GM19397 (cell line): ENCODE measurements around the gene SLC35F1.
"Not testable (repeated sequence)": the region's sequence is repeated elsewhere in the genome, so short reads cannot be mapped to it uniquely, and the experiment has no call there.

Experiments used
- ATAC-seq: cut with Tn5 transposase; IDR thresholded peaks from one replicate; pipeline ENCODE4 v1.9.1; 2021; ENCODE audit warnings: mild to moderate bottlenecking, moderate library complexity; ENCODE audit not compliant: unreplicated experiment

Gene SLC35F1

DNA sequence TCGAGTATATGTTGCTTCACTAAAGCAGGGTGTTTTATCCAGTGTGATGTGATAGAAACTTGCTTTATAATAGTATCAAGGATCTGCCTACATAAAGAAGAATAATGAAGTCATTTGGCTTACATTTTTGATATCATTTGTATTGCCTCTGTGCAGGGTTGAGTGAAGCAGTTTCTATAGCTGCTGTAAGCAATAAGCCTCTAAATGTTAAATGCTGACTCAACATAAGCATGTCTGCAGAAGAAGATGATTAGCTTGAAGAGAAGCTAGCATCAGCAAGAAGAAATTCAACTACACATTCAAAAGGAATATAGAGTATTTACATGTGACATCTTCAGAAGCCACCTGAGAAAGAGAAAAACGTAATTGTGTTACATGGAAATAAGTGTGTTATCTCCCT, 17.6 kb downstream of the SLC35F1 start:
- no peak for ATAC-seq

DNA sequence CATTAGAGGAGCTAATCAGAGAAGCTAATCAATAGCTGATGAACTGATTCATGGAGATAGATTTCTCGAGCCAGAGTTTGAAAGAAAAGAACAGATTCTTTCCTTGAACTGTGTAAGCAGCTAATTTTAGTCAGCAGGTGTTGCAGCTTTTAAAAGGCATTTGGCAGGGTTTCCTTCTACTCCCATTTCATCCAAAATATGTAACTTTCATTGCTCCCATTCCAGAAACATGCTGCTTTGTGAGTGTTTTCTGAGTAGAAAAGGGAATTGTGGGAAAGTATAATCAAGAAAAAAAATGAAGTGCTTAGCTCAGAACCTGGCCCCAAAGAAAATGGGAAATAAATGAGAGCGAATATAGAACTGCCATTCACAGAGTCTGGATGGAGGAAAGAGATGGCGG, 20.8 kb downstream of the SLC35F1 start:
- no peak for ATAC-seq

DNA sequence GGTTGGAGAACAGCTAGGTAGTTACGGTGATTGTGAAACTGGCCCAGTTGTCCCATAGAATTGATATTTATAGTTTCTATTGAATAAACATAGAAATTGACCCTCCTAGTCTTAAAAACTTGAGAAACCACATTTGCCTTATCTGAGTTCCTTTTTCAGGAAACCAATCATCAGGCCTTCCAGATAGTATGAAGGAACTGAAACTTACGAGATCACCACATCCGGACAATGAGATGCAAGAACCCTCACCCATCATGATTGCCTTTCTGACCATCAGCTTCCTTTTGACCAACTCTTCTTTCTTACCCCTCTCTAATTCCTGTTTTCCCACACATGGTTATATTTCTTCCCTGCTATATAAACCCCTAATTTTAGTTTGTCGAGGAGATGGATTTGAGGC, 21.8 kb downstream of the SLC35F1 start:
- ATAC-seq = no peak

DNA sequence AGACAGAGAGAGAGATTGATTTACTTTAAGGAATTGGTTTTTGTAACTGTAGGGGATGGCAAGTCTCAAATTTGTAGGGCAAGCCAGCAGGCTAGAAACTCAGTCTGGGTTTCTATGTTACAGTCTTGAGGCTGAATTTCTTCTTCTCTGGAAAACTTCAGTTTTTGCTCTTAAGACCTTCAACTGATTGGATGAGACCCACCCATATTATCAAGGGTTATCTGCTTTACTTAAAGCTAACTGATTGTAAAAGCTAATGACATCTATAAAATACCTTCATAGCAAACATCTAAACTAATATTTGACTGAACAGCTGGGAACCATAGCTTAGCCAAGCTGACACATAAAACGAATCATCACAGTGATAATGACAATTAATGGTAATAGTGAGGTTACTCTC, 22.4 kb downstream of the SLC35F1 start:
- ATAC-seq = no peak

DNA sequence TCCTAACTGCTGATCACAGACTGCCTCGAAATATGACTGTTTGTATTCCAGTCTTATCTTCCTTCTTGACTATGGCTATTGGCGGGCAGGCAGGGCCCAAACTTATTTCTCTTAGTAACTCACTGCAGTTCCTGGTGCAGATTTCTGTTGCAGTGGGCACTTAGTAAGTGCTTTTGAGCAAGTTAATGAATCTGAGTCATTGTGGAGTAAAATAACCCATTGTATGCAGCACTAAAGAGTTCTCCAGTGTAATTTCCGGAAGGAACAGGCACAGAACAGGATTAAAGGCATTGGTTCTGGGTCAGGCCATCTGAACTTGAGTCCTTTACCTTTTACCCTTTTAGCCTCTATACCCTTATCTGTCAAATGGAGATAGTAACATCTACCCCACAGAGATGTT, 23.6 kb downstream of the SLC35F1 start:
- no peak for ATAC-seq

DNA sequence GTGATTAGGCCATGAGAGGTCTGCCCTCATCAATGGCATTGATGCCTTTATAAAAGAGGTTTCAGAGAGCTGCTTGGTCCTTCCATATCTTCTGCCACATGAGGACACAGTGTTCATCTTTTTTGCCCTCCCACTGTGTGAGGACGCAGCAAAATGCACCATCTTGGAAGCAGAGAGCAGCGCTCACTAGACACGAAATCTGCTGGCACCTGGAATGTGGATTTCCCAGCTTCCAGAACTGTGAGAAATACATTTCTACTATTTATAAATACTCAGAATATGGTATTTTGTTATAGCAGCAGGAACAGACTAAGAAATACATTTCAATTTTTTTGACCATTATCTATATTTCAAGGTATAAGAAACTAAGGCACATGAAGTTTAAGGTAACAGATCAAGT, 24.9 kb downstream of the SLC35F1 start:
- no peak for ATAC-seq

DNA sequence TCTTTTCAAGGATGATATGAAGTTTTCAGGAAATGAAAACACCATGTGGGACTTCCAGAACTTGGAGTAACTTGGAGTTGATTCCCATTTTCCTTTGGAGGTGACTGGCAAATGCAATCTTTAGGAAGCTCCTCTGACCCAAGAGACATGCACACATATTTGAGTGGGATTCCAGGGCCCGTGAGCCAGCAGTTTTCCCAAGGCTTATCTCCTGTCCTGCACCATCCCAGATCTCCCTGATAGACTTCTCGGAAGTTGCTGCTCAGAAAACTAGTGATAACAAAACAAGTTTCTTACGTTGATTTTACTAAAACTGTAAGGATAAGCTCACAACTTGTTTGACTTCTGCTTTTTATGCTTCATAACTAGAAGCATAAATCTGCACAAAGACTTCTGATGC, 25.6 kb downstream of the SLC35F1 start:
- ATAC-seq = no peak

DNA sequence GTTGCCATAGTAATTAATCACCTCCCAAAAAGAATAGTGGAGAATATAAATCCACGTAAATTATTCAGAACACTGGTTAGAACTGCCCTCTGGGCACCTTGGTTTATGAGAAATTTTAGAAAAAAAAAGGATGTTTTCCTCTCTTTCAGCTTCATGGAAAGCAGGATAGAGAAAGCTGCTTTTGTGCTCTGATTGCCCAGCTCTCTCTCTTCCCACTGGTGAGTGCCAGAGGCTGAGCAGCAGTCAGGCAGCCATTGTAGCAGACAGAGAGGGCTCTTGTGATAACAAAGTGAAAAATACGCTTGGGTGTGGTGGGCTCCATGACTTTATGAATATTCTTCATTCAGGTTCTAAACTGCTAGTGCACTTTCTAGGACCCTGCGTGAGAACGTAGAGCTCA, 26.4 kb downstream of the SLC35F1 start:
- ATAC-seq = no peak

DNA sequence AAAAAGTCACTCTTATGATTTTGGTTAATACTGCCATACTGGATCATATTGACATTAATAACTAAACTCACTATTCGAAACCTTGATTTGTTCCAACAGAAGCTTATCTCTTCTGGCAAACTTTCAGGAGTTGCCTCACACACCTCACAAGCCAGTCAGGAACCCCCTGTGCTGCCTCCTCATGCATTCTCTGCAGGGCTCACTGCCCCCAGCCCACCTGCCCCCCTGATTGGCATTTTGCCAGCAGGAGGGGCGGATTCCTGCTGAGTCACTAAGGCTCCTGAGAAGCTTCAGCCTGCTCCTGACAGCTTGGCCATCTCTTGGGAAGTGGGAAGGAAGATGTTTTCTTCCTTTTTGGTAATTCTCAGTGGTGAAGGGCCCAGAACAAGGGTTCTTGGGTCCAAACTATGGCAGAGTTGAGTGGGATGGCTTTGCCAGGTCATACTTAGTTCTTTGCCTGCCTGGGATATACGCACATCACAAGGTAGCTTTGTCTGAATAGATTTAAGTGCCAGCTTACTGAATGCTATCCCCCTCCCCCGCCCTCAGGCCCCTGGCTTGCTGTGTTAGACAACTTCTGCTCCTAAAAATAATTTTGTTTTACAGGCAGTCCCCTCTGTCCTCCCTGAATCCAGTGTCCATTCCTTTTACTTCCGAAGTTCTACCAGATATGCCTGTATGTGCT, 31.4 kb downstream of the SLC35F1 start:
- ATAC-seq = no peak

DNA sequence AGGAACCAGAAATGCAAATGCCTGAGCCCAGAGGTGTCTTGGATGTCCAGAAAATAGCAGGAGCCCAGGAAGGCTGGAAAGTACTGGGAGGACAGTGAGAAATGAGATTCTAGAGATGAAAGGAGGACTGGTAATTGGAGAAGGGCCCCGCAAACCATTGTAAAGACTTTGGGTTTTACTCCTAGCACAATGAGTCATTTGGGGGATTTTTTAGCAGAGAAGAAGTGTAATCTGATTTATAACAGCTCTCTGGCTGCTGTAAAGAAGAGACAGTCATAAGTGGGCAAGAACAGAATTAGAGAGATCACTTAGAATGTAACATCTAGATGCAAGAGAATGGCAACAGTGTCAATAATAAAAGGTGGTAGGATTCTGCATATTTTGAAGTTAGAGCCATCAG, 40.2 kb downstream of the SLC35F1 start:
- no peak for ATAC-seq

DNA sequence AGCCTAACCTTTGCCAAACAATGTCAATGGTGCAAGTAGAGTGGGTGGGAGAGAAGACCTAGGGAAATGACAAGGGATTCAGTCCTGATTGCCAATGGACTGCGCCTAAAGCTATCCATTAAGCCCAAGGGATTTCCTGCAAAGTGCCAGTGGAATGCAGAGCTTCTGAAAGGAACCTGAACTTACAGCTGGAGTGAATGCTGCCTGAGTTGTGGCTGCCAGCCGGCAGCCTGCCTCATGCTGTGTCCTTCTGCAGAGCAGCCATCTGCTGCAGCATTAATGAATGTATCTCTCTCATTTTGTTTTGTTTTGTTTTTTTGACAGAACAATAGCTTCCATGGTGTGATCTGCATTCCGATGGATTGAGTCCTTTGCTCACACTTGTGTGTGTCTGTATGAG, 44.7 kb downstream of the SLC35F1 start:
- no peak for ATAC-seq

DNA sequence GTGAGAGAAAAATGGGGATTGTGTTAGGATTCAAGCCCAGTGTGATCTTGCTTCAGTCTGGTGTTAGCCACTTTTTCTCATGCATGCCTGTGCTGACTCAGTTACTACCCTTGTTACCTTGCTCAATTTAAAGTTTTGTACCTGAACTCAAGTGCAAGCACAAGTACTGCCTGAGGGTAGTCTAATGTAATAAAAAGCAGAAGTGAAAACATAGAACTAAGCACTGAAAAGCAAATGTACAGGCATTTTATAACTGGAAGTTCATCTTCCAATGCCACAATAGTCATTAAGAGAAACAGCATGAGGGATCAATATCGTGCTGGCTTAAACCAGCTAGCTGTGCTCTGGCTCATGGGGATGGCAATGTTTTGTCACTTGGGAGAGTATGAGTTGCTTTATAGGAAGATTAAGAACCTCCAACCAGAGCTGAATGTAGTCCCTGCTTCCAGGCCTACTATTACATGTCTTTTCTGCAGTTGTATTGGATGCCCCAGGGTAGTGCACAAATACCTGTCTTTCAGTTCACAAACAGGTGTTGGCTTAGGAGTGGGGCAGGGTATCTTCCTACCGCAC, 48.7 kb downstream of the SLC35F1 start:
- ATAC-seq = no peak

DNA sequence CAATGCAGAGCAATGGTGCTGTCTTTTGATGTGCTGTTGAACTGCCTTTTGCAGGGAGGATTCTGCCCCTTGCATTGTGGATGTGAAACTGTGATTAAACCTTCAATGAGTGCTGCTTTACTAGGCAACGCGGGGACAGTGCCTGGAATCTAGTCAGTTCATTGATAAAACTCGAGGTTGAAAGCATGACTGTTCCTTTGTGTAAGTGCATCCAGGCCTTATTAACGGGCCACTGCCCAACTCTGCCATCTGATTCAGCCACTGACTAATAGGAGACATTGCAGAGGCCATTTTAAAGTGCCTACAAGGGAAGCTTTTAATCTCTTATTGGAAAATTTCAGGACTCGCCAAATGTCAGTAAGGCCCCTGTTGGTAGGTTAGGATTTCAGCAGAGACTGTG, 49.3 kb downstream of the SLC35F1 start:
- ATAC-seq = no peak

DNA sequence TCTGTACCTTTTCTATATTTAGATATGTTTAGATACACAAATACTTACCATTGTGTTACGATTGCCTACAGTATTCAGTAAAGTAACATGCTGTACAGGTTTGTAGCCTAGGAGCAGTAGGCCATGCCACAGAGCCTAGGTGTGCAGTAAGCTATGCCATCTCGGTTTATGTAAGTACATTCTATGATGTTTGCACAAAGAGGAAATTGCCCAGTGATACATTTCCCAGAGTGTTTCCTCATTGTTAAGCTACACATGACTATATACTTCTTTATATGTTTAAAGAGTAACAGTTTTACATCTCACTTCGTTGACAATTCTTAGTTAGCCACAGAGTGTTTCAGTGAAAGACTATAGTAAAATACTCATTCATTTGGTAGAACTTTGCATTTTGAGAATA, 51.5 kb downstream of the SLC35F1 start:
- ATAC-seq = no peak

DNA sequence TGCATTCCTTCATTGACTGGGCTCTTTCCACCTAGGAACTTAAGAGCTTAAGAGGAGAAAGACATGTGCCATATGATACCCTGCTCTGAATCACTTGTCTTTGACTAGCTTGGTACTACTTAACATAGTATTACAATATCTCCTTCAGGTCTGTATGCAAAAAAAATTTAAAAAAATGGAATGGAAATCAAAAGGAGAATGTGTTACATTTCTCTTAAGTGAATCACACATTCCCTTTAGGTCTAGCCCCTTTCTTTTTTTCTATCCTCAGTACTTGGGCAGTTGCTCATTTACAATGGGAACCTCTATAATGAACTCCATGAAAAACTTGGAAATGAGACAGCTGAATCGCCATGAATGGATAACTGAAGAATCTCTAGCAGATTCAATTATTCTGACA, 53.8 kb downstream of the SLC35F1 start:
- no peak for ATAC-seq

DNA sequence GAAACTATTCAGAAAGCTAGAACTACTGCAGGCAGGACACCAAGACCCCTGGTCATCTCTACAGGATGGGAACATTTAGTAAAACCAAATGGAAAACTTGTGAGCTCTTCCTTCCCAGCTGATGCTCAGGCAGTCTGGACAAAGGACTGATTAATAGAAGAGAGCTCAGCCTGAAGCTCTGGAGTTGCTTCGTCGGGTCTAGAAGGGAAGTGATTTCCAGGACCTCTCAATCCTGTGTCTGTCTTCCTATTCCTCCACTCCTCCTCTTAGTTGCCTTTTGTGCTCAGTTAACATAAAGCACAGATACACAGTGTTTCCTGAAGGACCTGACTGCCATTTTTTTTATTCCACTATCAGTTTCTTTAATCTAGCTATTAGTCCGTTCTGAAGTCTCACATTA, 54.2 kb downstream of the SLC35F1 start:
- ATAC-seq = no peak

DNA sequence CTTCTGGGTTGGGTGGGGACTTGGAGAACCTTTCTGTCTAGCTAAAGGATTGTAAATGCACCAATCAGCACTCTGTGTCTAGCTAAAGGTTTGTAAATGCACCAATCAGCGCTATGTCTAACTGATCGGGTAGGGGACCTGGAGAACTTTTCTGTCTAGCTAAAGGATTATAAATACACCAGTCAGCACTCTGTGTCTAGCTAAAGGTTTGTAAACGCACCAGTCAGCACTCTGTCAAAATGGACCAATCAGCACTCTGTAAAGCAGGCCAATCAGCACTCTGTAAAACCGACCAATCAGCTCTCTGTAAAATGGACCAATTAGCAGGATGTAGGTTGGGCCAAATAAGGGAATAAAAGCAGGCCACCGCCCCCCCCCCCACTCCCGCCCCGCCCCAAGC, 58.7 kb downstream of the SLC35F1 start:
- ATAC-seq = not testable (repeated sequence)

DNA sequence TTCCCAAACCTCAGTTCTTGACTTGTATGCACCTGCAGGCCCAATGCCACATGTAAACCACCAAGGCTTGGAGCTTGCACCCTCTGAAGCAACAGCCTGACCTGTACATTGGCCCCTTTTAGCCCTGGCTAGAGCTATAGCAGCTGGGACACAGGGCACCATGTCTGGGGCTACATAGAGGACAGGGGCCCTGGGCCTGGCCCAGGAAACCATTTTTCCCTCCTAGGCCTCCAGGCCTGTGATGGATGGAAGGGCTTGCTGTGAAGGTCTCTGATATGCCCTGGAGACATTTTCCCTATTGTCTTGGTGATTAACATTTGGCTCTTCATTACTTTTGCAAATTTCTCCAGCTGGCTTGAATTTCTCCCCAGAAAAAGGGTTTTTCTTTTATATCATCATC, 64.6 kb downstream of the SLC35F1 start:
- no peak for ATAC-seq

DNA sequence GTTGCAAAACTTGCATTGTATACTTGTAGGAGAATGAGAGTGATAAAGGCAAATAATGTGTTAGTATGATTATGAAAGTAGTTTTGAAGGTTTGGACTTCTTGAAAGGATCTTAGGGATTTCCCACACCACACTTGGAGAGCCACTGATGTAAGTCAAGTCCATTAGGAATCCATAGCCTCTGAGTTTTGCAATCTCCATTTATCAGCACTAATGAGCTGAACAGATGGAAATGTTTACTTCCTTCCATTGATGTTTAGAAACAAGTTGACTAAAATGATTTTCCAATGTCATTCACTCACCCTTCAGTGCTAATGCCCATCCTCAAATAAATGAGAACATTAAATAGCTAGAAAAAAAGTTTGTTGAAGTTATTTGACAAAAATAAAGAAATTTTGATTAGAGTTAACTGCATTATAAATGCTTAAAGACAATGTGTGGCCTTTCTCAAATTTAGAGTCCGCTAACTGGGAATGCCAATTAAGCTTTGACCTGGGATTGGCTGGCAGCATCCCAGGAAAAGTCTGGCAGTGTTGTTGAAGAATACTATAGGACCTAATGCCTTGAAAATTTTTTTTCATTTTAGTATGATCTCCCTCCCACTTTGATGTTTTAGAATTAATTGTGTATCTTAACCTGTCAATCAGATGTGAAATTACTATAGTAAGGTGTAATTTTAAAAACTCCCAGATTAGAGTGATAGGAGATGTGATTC, 68.0 kb downstream of the SLC35F1 start:
- no peak for ATAC-seq

DNA sequence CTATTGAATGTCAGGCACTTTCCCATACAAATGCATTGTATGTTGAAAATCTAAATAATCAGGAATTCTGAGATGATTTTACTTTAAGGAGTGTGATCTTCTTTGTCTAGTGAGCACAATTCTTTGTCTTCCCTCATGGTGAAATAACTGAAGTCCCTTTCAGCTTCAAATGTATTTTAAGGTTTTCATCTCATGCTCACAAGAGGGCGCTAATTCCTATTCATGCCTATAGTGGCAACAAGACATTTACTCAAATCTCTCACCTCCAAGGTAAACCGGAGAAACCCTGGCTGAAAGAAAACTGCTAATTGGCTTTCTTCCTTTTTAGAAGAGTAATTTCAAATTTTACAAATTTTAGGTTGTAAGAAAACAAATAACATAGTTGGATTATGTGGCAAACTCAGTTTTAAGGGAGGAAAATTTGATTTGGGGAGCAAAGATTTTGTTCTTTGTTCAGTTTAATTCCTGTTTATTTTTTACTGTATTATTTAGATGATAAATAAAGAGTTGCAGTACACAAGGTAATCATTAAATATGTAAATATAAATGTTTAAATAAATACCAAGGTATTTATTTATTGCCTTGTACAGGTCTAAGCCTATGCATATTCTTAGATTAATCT, 69.1 kb downstream of the SLC35F1 start:
- ATAC-seq = no peak

DNA sequence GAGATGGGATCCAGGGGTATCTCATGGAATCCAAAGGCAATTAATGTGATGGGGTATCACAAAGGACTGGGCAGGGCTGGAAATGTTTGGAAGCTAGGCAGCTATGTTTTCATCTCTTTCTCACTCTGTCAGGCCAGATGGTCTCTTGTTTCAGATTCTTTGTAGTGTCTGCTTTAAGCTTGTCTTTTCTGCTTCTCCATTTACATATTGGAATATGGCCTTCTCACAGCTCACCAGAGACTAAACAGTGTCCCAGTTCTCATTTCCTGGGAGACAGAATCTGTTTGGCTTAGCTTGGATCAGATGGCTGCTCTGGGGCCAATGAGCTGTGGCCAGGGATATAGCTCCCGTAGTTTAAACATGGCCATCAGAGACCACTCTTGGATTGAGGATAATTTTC, 78.9 kb downstream of the SLC35F1 start:
- ATAC-seq = no peak

DNA sequence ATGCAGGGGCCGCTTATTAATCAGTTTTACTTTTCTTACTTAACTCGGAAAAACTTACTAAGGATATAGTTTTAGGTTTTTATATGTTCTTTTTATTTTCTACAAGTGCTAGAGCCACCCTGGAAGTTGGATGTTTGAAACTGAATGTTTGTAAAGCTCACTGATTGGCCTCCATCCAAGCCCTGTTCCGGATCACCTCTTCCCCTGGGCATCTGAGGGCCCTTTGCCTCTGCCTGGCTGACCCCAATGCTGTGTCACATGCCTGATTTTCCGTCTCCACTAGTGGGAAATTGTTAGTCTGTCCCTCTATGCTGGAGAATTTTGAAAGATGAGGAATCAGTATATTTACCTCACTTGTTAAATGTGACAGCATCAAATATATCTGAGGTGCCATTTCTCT, 79.3 kb downstream of the SLC35F1 start:
- no peak for ATAC-seq
